Fibroblast of pulmonary artery (primary cell): Measurements from ENCODE around the gene NDUFS3.
A peak's percentile ranks its signal among the peaks of the same experiment; 100 is the strongest.
"Not testable (repeated sequence)": the region's sequence is repeated elsewhere in the genome, so short reads cannot be mapped to it uniquely, and the experiment has no call there.

Source experiments
- DNase-seq: peaks from one replicate; pipeline ENCODE4 v3.0.0-alpha.2; 2010; ENCODE audit warnings: low read depth
- H3K4me3 ChIP-seq: replicated peaks from 2 replicates; pipeline ENCODE4 v1.5.1; 2011; ENCODE audit warnings: low read depth, mild to moderate bottlenecking, control low read depth, low read length, moderate library complexity
- TF ChIP-seq, protein P1 (sequence below): IDR thresholded peaks from 2 replicates; pipeline ENCODE4 v1.5.1; 2011; ENCODE audit warnings: mild to moderate bottlenecking, control low read depth, low read length, inconsistent platforms; ENCODE audit errors: missing control alignments

Gene NDUFS3

DNA sequence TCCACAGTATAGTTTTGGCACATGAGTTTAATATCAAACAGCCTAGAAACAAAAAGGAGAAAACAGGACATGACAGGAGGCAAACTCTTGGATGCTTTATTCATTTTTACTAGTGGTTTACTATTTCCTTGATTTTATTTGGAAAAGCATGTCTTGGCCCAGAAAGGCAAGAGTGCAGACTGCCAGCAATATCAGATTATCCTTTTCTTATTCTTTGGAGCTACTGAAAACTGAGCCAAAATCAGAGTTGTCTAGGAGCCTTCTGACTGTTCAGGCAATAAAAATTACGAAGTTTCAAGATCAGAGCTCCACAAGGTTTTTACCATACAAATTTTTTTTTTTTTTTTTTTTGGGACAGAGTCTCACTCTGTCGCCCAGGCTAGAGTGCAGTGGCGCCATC, 42.0 kb upstream of the NDUFS3 start:
- TF ChIP-seq, protein P1, sequence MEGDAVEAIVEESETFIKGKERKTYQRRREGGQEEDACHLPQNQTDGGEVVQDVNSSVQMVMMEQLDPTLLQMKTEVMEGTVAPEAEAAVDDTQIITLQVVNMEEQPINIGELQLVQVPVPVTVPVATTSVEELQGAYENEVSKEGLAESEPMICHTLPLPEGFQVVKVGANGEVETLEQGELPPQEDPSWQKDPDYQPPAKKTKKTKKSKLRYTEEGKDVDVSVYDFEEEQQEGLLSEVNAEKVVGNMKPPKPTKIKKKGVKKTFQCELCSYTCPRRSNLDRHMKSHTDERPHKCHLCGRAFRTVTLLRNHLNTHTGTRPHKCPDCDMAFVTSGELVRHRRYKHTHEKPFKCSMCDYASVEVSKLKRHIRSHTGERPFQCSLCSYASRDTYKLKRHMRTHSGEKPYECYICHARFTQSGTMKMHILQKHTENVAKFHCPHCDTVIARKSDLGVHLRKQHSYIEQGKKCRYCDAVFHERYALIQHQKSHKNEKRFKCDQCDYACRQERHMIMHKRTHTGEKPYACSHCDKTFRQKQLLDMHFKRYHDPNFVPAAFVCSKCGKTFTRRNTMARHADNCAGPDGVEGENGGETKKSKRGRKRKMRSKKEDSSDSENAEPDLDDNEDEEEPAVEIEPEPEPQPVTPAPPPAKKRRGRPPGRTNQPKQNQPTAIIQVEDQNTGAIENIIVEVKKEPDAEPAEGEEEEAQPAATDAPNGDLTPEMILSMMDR, result no peak
- DNase-seq, result no peak
- no peak overlapping the region for H3K4me3 ChIP-seq

DNA sequence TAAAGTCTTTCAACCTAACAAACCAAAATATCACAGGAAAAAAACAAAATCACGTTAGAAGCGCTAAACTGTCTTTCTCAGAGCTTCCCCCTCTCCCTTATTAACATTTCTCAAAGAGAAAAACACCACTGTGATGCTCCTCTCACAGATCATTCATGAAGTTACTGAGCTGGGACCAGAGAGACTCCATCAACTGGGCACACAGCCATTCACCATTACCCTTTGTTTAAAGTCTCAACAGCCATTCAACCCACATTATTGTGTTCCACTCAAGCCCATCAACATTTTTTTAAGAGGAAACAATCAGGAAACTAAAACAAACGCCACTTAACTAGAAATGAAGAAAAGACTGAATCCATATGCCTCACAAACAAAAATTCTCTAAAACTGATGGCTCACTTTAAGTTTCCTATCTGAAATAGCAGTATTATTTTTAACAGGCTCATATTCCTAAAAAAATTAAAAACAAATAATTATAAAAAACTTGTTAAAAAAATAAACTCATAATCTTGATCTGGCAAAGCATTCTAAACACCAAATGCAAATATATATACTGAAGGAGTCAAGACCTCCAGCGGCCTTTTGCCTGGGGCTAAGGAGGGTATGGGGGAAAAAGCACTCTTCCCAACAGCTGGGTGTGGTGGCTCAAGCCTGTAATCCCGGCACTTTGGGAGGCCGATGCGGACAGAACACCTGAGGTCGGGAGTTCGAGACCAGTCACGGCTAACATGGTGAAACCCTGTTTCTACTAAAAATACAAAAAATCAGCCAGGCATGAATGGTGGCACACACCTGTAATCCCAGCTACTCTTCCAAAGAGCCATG, 39.9 kb upstream of the NDUFS3 start:
- DNase-seq, result peak; percentile 33
- TF ChIP-seq, protein P1, result no peak
- no peak overlapping the region for H3K4me3 ChIP-seq

DNA sequence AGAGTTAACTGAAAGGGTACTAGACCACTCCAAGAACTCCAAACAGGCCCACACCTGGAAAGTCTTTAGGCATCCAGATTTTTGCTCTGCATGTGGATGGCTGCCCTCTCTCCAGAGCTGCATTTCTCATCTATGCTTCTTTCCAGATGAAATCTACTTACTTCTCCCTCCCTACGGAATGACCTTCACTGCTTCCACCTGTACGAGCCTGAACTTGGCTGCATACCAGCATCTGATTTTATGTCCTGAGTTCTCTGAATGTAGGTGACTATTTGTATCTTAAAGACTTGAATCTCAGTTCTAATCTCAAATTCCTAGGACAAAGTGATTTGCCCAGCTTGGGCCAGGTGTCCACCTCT, 39.2 kb upstream of the NDUFS3 start:
- no peak for DNase-seq
- no peak overlapping the region for H3K4me3 ChIP-seq
- TF ChIP-seq, protein P1, result no peak

DNA sequence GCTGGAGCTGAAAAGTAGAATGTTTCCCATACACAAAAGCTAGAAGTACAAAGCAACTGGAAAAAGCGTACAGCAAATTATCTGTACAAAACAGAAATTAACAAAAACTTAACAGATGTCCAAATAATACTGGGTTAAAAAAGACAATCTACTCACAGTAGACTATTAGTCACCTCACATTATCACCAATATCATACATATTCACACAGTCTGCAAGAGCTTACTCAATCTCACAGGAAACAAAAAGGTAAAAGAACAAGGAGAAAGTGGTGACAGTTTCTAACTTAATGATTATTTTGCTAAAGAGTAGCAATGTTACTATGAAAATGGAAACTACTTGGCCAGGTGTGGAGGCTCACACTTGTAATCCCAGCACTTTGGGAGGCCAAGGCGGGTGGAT, 37.8 kb upstream of the NDUFS3 start:
- TF ChIP-seq, protein P1, result no peak
- DNase-seq, result no peak
- no peak overlapping the region for H3K4me3 ChIP-seq

DNA sequence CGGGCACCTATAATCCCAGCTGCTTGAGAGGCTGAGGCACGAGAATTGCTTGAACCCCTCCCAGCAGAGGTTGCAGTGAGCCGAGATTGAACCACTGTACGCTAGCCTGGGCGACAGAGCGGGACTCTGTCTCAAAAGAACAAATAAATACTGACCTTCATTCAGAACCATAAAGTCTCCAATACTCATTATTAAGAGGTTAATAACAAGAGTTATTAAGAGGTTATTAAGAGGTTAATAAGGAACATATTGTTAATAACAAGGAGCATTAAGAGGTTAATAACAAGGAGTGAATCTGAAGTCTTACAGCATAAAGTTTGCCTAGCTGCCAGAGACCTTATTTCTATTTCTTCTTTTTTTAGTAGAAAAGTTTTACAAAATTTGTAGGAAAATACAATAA, 33.6 kb upstream of the NDUFS3 start:
- TF ChIP-seq, protein P1, result no peak
- H3K4me3 ChIP-seq, result no peak overlapping the region
- no peak for DNase-seq

DNA sequence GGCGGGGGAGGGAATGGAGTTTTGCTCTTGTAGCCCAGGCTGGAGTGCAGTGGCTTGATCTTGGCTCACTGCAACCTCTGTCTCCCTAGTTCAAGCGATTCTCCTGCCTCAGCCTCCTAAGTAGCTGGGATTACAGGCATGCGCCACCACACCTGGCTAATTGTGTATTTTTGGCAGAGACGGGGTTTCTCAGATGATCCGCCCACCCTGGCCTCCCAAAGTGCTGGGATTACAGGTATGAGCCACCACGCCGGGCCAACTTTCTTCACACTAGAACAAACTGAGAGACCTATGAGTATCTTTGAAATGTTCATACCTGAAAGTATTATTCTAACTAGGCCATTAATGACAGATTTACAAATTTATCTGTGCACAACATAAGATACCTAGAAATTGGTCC, 32.6 kb upstream of the NDUFS3 start:
- not testable (repeated sequence) for DNase-seq, H3K4me3 ChIP-seq

DNA sequence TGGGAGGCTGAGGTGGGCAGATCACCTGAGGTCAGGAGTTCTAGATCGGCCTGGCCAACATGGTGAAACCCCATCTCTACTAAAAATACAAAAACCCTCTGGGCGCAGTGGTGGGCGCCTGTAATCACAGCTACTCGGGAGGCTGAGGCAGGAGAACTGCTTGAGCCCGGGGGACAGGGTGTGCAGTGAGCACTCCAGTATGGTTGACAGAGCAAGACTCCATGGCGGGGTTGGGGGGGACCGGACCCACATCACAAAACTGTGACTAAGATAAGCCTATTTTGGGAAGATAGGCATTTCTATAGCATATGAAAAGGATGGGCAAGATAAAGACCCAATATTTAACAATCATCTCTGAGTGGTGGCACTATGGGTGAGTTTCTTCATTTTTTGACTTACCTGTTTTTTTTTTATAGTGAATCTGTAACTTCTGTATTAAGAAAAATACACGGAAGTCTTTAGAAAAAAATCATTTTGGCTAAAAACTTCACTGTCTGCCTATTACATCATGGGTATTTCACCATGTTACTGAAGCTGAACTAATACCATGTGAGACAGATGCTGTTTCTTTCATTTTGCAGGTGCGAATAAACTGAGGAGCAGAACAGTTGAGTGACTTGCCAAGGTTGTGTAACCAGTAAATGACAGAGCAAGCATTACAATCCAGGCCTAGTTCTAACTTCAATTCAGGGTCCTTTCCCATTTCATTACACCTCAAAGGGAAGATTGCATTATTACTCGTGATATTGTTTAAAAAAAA, 28.4 kb upstream of the NDUFS3 start:
- no peak for DNase-seq
- TF ChIP-seq, protein P1, result no peak
- H3K4me3 ChIP-seq, result no peak overlapping the region
